ENCODE results near the gene FNDC3B.

The FNDC3B gene

GRCh38 chr3:172135820-172136219 lies 96.4 kb downstream of the FNDC3B start:
- DNase-seq (ENCODE audit: low read depth in 2 of 2): no peak

- no peak for DNase-seq (ENCODE audit: low read depth in 2 of 2)
These were observed 97.0 kb downstream of the FNDC3B start for GRCh38 chr3:172136330-172136729.

- no peak for DNase-seq (ENCODE audit: low read depth in 2 of 2)
These were observed 98.2 kb downstream of the FNDC3B start for GRCh38 chr3:172137287-172138192.

GRCh38 chr3:172138193-172138537 lies 98.8 kb downstream of the FNDC3B start:
- no peak for DNase-seq (ENCODE audit: low read depth in 2 of 2)

GRCh38 chr3:172138792-172139507 lies 99.6 kb downstream of the FNDC3B start:
- DNase-seq (ENCODE audit: low read depth in 2 of 2): peak; percentile 6 to 26

- DNase-seq (ENCODE audit: low read depth in 2 of 2): no peak
These were observed 100.3 kb downstream of the FNDC3B start for GRCh38 chr3:172139528-172140276.

GRCh38 chr3:172140499-172141391 lies 101.4 kb downstream of the FNDC3B start:
- DNase-seq (ENCODE audit: low read depth in 2 of 2): no peak

GRCh38 chr3:172142051-172142863 lies 102.9 kb downstream of the FNDC3B start:
- DNase-seq (ENCODE audit: low read depth in 2 of 2): no peak

- DNase-seq (ENCODE audit: low read depth in 2 of 2): no peak
These were observed 103.6 kb downstream of the FNDC3B start for GRCh38 chr3:172142864-172143451.

- DNase-seq (ENCODE audit: low read depth in 2 of 2): no peak
These were observed 104.5 kb downstream of the FNDC3B start for GRCh38 chr3:172143739-172144497.

- DNase-seq (ENCODE audit: low read depth in 2 of 2): no peak
These were observed 105.2 kb downstream of the FNDC3B start for GRCh38 chr3:172144601-172145000.

- no peak for DNase-seq (ENCODE audit: low read depth in 2 of 2)
These were observed 105.8 kb downstream of the FNDC3B start for GRCh38 chr3:172145031-172145686.

GRCh38 chr3:172146349-172146748 lies 107.0 kb downstream of the FNDC3B start:
- DNase-seq (ENCODE audit: low read depth in 2 of 2): no peak

- no peak for DNase-seq (ENCODE audit: low read depth in 2 of 2)
These were observed 107.9 kb downstream of the FNDC3B start for GRCh38 chr3:172147113-172147818.

GRCh38 chr3:172148241-172148640 lies 108.9 kb downstream of the FNDC3B start:
- no peak for DNase-seq (ENCODE audit: low read depth in 2 of 2)

- DNase-seq (ENCODE audit: low read depth in 2 of 2): no peak
These were observed 109.6 kb downstream of the FNDC3B start for GRCh38 chr3:172148702-172149565.

GRCh38 chr3:172150268-172150667 lies 110.9 kb downstream of the FNDC3B start:
- no peak for DNase-seq (ENCODE audit: low read depth in 2 of 2)

All from stimulated activated CD4-positive, alpha-beta T cell treated with anti-CD3 and anti-CD28 coated beads, Interleukin-15, amount 100 ng/mL, for 48 hours (primary cell).